GM12878 (cell line): ENCODE measurements around the gene PPL.

ENCODE experiments used
- BHLHE40 ChIP-seq, 2 experiments: fragments of 450-650 bp in 1 of 2; IDR thresholded peaks; 2 replicates each; pipeline ENCODE4 v1.6.1; 2011 to 2017; ENCODE audit warnings: low read depth in 2 of 2, borderline replicate concordance in 1 of 2, improper control_type of control experiment in 1 of 2, low read length in 1 of 2, mild to moderate bottlenecking in 1 of 2
- CREB1 ChIP-seq: IDR thresholded peaks from 2 replicates; pipeline ENCODE4 v1.6.1; 2012; ENCODE audit warnings: low read depth, mild to moderate bottlenecking, inconsistent platforms
- DPF2 ChIP-seq: fragments of 450-650 bp; IDR thresholded peaks from 2 replicates; pipeline ENCODE4 v1.6.1; 2017; ENCODE audit warnings: mild to moderate bottlenecking
- EZH2 ChIP-seq: IDR thresholded peaks from 2 replicates; pipeline ENCODE4 v1.6.1; 2012; ENCODE audit warnings: low read depth, mild to moderate bottlenecking, control low read depth, inconsistent platforms, low read length, borderline replicate concordance; ENCODE audit not compliant: control insufficient read depth
- KDM1A ChIP-seq: fragments of 200-600 bp; sonication (generic); IDR thresholded peaks from 2 replicates; pipeline ENCODE4 v1.6.1; 2016; ENCODE audit warnings: borderline replicate concordance
- NR2F1 ChIP-seq: fragments of 450-650 bp; conservative IDR thresholded peaks from 2 replicates; pipeline ENCODE4 v1.6.1; 2017; ENCODE audit warnings: mild to moderate bottlenecking
- POLR2A ChIP-seq: IDR thresholded peaks from 2 replicates; pipeline ENCODE4 v1.6.1; 2011; ENCODE audit warnings: low read depth, mild to moderate bottlenecking, low read length
- SMC3 ChIP-seq: IDR thresholded peaks from 2 replicates; pipeline ENCODE4 v1.6.1; 2011; ENCODE audit warnings: low read length, improper control_type of control experiment, borderline replicate concordance
- TBL1XR1 ChIP-seq: IDR thresholded peaks from 2 replicates; pipeline ENCODE4 v1.6.1; 2012; ENCODE audit warnings: low read depth, low read length, improper control_type of control experiment
- TF ChIP-seq, protein P1 (sequence below): IDR thresholded peaks from 2 replicates; pipeline ENCODE4 v1.6.1; 2012; ENCODE audit warnings: mild to moderate bottlenecking, low read depth, low read length
- TF ChIP-seq, protein P2 (sequence below): IDR thresholded peaks from 2 replicates; pipeline ENCODE4 v1.6.1; 2012; ENCODE audit warnings: low read depth, low read length, improper control_type of control experiment
- TF ChIP-seq, protein P3 (sequence below), 3 experiments: IDR thresholded peaks in 2 of 3; conservative IDR thresholded peaks in 1 of 3; 2 replicates each; pipeline ENCODE4 v1.5.1; 2011; ENCODE audit warnings: low read depth in 3 of 3, low read length in 3 of 3, mild to moderate bottlenecking in 3 of 3, control low read depth in 2 of 3, moderate library complexity in 2 of 3, inconsistent platforms in 1 of 3, mixed read lengths in 1 of 3; ENCODE audit not compliant: control insufficient read depth in 2 of 3, insufficient read depth in 1 of 3; ENCODE audit errors: extremely low read depth in 1 of 3

DNA sequence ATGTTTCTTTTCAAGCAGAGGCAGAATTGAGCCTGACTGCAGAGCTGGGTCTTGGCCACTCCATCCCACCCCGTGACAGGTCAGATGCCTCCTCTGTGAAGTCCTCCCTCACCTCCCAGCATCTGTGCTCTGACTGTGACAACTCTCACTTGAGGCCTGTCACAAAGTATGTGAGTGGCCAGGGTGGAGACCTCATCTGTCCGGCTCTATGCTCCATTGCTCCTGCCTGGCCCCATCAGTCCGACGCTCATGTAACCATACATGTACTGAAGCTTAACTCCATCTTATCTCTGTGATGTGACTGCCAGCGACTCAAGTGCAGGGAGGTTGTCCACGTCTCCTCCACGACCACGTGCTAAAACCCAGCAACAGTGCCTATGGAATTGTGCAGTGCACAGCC is 3.5 kb downstream of the PPL start:
- no peak for TF ChIP-seq KDM1A
- TF ChIP-seq TBL1XR1 = no peak
- TF ChIP-seq NR2F1 = no peak
- TF ChIP-seq SMC3 = no peak
- TF ChIP-seq, protein P1, sequence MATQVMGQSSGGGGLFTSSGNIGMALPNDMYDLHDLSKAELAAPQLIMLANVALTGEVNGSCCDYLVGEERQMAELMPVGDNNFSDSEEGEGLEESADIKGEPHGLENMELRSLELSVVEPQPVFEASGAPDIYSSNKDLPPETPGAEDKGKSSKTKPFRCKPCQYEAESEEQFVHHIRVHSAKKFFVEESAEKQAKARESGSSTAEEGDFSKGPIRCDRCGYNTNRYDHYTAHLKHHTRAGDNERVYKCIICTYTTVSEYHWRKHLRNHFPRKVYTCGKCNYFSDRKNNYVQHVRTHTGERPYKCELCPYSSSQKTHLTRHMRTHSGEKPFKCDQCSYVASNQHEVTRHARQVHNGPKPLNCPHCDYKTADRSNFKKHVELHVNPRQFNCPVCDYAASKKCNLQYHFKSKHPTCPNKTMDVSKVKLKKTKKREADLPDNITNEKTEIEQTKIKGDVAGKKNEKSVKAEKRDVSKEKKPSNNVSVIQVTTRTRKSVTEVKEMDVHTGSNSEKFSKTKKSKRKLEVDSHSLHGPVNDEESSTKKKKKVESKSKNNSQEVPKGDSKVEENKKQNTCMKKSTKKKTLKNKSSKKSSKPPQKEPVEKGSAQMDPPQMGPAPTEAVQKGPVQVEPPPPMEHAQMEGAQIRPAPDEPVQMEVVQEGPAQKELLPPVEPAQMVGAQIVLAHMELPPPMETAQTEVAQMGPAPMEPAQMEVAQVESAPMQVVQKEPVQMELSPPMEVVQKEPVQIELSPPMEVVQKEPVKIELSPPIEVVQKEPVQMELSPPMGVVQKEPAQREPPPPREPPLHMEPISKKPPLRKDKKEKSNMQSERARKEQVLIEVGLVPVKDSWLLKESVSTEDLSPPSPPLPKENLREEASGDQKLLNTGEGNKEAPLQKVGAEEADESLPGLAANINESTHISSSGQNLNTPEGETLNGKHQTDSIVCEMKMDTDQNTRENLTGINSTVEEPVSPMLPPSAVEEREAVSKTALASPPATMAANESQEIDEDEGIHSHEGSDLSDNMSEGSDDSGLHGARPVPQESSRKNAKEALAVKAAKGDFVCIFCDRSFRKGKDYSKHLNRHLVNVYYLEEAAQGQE = no peak
- TF ChIP-seq DPF2 = no peak
- TF ChIP-seq, protein P2, sequence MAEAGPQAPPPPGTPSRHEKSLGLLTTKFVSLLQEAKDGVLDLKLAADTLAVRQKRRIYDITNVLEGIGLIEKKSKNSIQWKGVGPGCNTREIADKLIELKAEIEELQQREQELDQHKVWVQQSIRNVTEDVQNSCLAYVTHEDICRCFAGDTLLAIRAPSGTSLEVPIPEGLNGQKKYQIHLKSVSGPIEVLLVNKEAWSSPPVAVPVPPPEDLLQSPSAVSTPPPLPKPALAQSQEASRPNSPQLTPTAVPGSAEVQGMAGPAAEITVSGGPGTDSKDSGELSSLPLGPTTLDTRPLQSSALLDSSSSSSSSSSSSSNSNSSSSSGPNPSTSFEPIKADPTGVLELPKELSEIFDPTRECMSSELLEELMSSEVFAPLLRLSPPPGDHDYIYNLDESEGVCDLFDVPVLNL = no peak
- no peak for TF ChIP-seq EZH2
- TF ChIP-seq CREB1 = no peak
- TF ChIP-seq BHLHE40 (IDR thresholded peaks at IDR 0.05; ENCODE audit: borderline replicate concordance in 1 of 2, low read depth in 2 of 2, low read length in 1 of 2) = no peak
- no peak for TF ChIP-seq POLR2A
- TF ChIP-seq, protein P3, sequence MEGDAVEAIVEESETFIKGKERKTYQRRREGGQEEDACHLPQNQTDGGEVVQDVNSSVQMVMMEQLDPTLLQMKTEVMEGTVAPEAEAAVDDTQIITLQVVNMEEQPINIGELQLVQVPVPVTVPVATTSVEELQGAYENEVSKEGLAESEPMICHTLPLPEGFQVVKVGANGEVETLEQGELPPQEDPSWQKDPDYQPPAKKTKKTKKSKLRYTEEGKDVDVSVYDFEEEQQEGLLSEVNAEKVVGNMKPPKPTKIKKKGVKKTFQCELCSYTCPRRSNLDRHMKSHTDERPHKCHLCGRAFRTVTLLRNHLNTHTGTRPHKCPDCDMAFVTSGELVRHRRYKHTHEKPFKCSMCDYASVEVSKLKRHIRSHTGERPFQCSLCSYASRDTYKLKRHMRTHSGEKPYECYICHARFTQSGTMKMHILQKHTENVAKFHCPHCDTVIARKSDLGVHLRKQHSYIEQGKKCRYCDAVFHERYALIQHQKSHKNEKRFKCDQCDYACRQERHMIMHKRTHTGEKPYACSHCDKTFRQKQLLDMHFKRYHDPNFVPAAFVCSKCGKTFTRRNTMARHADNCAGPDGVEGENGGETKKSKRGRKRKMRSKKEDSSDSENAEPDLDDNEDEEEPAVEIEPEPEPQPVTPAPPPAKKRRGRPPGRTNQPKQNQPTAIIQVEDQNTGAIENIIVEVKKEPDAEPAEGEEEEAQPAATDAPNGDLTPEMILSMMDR (IDR thresholded peaks at IDR 0.05 in 2 of 3, conservative IDR thresholded peaks at IDR 0.05 in 1 of 3; ENCODE audit: control insufficient read depth in 2 of 3, extremely low read depth in 1 of 3, insufficient read depth in 1 of 3, low read depth in 3 of 3, low read length in 3 of 3) = no peak
